Smooth muscle cell (in vitro differentiated cells): ENCODE measurements around the gene TMEM266. TPM values are rescaled to one million over a fixed set of nuclear protein-coding genes. Genes with fewer than 3 reads are reported as not detected.

Experiments
- DNase-seq: peaks from one replicate; lab custom pipeline; 2025; ENCODE audit not compliant: unreplicated experiment; lab: John Stamatoyannopoulos, UW
- H2AFZ ChIP-seq: fragments of 200-600 bp; sonication (generic); 2 replicates; pipeline ENCODE4 v1.6.0; 2016; ENCODE audit warnings: antibody characterized with exemption, low read depth, mild to moderate bottlenecking
- H3F3A ChIP-seq: fragments of 200-600 bp; sonication (generic); 2 replicates; pipeline ENCODE4 v1.6.0; 2017; ENCODE audit warnings: antibody characterized with exemption, low read depth
- H3K27ac ChIP-seq: fragments of 200-600 bp; sonication (generic); 2 replicates; pipeline ENCODE4 v1.5.1; 2016; ENCODE audit warnings: low read depth, mild to moderate bottlenecking
- H3K27me3 ChIP-seq: fragments of 200-600 bp; sonication (generic); 2 replicates; pipeline ENCODE4 v1.6.1; 2016; ENCODE audit warnings: low read depth, mild to moderate bottlenecking
- H3K36me3 ChIP-seq: fragments of 200-600 bp; sonication (generic); 2 replicates; pipeline ENCODE4 v1.5.1; 2016; ENCODE audit warnings: low read depth
- H3K4me1 ChIP-seq: fragments of 200-600 bp; sonication (generic); 2 replicates; pipeline ENCODE4 v1.5.1; 2016; ENCODE audit warnings: low read depth
- H3K4me2 ChIP-seq: fragments of 200-600 bp; sonication (generic); 2 replicates; pipeline ENCODE4 v1.6.0; 2016; ENCODE audit warnings: mild to moderate bottlenecking
- H3K4me3 ChIP-seq: fragments of 200-600 bp; sonication (generic); 2 replicates; pipeline ENCODE4 v1.5.1; 2016; ENCODE audit warnings: mild to moderate bottlenecking
- H3K79me2 ChIP-seq: fragments of 200-600 bp; sonication (generic); 2 replicates; pipeline ENCODE4 v1.6.0; 2016; ENCODE audit warnings: low read depth, mild to moderate bottlenecking
- H3K9ac ChIP-seq: fragments of 200-600 bp; sonication (generic); 2 replicates; pipeline ENCODE4 v1.6.0; 2016; ENCODE audit warnings: low read depth
- H3K9me3 ChIP-seq: fragments of 200-600 bp; sonication (generic); replicated peaks from 2 replicates; pipeline ENCODE4 v1.5.1; 2016; ENCODE audit warnings: low read depth
- H4K20me1 ChIP-seq: fragments of 200-600 bp; sonication (generic); 2 replicates; pipeline ENCODE4 v1.6.0; 2016; ENCODE audit warnings: low read depth
- CTCF ChIP-seq: fragments of 200-600 bp; sonication (generic); IDR thresholded peaks from 2 replicates; pipeline ENCODE4 v1.5.1; 2017; ENCODE audit warnings: borderline replicate concordance, mild to moderate bottlenecking, antibody characterized with exemption; ENCODE audit not compliant: insufficient read depth, poor library complexity, severe bottlenecking
- WGBS: methylation state at CpG from one replicate; pipeline ENCODE4 v1.1.7; 2016; ENCODE audit warnings: low lambda C conversion rate; 5-methylcytosine and 5-hydroxymethylcytosine counted together
- polyA plus RNA-seq: library from polyadenylated mRNA; unstranded; fragments of >200 nt; fragmentation: Nextera tagmentation; extraction: Ambion mirVana; gene quantifications from 2 replicates; pipeline ENCODE4 v1.2.1, GENCODE V29; 2016
- total RNA-seq: library from RNA; depleted of rRNA; stranded (reverse); fragments of >200 nt; gene quantifications from 2 replicates; pipeline ENCODE4 v1.2.3, GENCODE V29; 2014

The TMEM266 gene
- total and polyA plus RNA-seq, 2 experiments from 2014 or later: 0.27 TPM; not detected in 1

- Histone ChIP-seq H3K4me2 (no peak overlapping the region), H3K79me2 (no peaks in the 10 kb centered on the region), H3F3A (no peaks in the 10 kb centered on the region), H3K4me3 (no peak overlapping the region), H3K27ac (no peak overlapping the region), H3K27me3 (no peaks in the 10 kb centered on the region), H3K9me3 (no peaks in the 10 kb centered on the region), H2AFZ (no peak overlapping the region), H3K36me3 (no peaks in the 10 kb centered on the region), H3K9ac (no peak overlapping the region), H4K20me1 (no peaks in the 10 kb centered on the region), H3K4me1 (no peaks in the 10 kb centered on the region)
- DNase-seq: no peak
- no peak for TF ChIP-seq CTCF
- 79% methylated on average over 14 of the region's 14 CpGs for WGBS
These were observed 108.6 kb downstream of the TMEM266 start for GRCh38 chr15:76168237-76168984.

DNA sequence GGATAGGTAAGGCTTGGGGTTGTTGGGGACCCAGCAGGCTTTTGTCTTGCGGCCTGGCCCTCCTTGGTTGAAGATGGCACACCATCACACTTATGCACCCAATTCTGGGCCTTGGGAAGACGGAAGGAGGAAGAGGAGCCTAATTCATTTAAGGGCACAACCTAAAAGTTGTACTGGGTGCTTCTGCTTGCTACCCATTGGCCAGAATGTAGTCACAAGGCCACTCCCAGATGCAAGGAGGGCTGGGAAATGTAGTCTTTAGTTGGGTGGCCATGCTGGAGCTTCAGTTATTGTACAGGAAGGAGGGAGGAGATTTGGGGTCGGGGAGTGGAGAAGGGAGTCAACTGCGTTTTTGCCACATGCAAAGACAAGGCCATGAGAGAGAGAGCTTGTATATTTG is 109.2 kb downstream of the TMEM266 start:
- no peaks in the 10 kb centered on the region for H3K79me2 ChIP-seq
- H4K20me1 ChIP-seq: no peaks in the 10 kb centered on the region
- no peak overlapping the region for H3K4me2 ChIP-seq
- no peak overlapping the region for H3K9ac ChIP-seq
- no peak overlapping the region for H3K27ac ChIP-seq
- no peaks in the 10 kb centered on the region for H3F3A ChIP-seq
- H3K27me3 ChIP-seq: no peaks in the 10 kb centered on the region
- no peak for DNase-seq
- H3K4me3 ChIP-seq: no peak overlapping the region
- no peaks in the 10 kb centered on the region for H3K36me3 ChIP-seq
- H3K9me3 ChIP-seq: no peaks in the 10 kb centered on the region
- H2AFZ ChIP-seq: no peak overlapping the region
- no peak for TF ChIP-seq CTCF
- H3K4me1 ChIP-seq: no peaks in the 10 kb centered on the region
- 79% methylated on average over 4 of the region's 4 CpGs for WGBS

- Histone ChIP-seq H3K9ac (no peak overlapping the region), H3K27me3 (no peaks in the 10 kb centered on the region), H3K4me1 (no peaks in the 10 kb centered on the region), H3K9me3 (no peaks in the 10 kb centered on the region), H4K20me1 (no peaks in the 10 kb centered on the region), H3K27ac (no peak overlapping the region), H2AFZ (no peak overlapping the region), H3K4me3 (no peak overlapping the region), H3K36me3 (no peaks in the 10 kb centered on the region), H3F3A (no peaks in the 10 kb centered on the region), H3K4me2 (no peak overlapping the region), H3K79me2 (no peaks in the 10 kb centered on the region)
- TF ChIP-seq CTCF: no peak
- 73% methylated on average over 16 of the region's 16 CpGs for WGBS
- no peak for DNase-seq
These were observed 110.4 kb downstream of the TMEM266 start for GRCh38 chr15:76169911-76170800.
